Measurements from ENCODE around the gene OCA2. TPM values are rescaled to one million over a fixed set of nuclear protein-coding genes. Genes with fewer than 3 reads are reported as not detected.

The OCA2 gene
- total and polyA plus RNA-seq, 2 of the 13 experiments (the other 11 are each of a cell fraction or from before 2014, with no cell fraction given): 0.02 to 0.05 TPM

GRCh38 chr15:28105793-28106192 is 6.7 kb upstream of the OCA2 start (continued):
- TF ChIP-seq HNRNPL (IDR thresholded peaks at IDR 0.05; ENCODE audit: low read depth, low read length) (0 out of 2 replicates have a peak, but pooled peaks have one; percentile 43), MXI1 (IDR thresholded peaks at IDR 0.05; ENCODE audit: borderline replicate concordance, low read depth, low read length) (no peak), KDM2A (CRISPR knock-in tag; IDR thresholded peaks at IDR 0.05; ENCODE audit: borderline replicate concordance, low read depth) (no peak), DMTF1 (CRISPR knock-in tag; IDR thresholded peaks at IDR 0.05) (no peak)

GRCh38 chr15:28105224-28105791 is 6.2 kb upstream of the OCA2 start:
- TF ChIP-seq HOXA7 (CRISPR knock-in tag; IDR thresholded peaks at IDR 0.05) (no peak), ZNF646 (CRISPR knock-in tag; IDR thresholded peaks at IDR 0.05) (0 out of 2 replicates have a peak, but pooled peaks have one; percentile 5)
- POLR2A ChIA-PET: no interaction called here
- FAIRE-seq: no peak
- Histone ChIP-seq H3K36me3 (replicated peaks in 1 of 2; ENCODE audit: control insufficient read depth in 1 of 2, insufficient read depth in 2 of 2, low read length in 2 of 2) (no peaks in the 10 kb centered on the region), H3K9ac (ENCODE audit: insufficient read depth, low read depth, low read length) (no peak overlapping the region), H3K79me2 (ENCODE audit: insufficient read depth, low read length) (no peaks in the 10 kb centered on the region), H3K9me3 (ENCODE audit: low read length) (no peaks in the 10 kb centered on the region), H3K4me1 (ENCODE audit: insufficient read depth, low read length) (peaks cover 12% of the 10 kb centered on the region), H3K27ac (ENCODE audit: extremely low read length, insufficient read depth, low read length) (no peak overlapping the region), H3K27me3 (ENCODE audit: control insufficient read depth in 1 of 2, insufficient read depth in 2 of 2, low read length in 2 of 2) (peaks cover 8 to 48% of the 10 kb centered on the region in 2 experiments), H3K4me3 (replicated peaks in 1 of 3; ENCODE audit: insufficient read depth in 1 of 3, low read depth in 2 of 3, low read length in 3 of 3) (no peak overlapping the region), H3K4me2 (ENCODE audit: low read depth, low read length) (no peak overlapping the region), H2AFZ (ENCODE audit: low read length) (no peak overlapping the region), H4K20me1 (ENCODE audit: insufficient read depth, low read length) (no peaks in the 10 kb centered on the region)
- CTCF ChIA-PET (ENCODE audit: low intra/inter-chr PET ratio, low total read pairs): no interaction called here
- ATAC-seq: no peak
- intact Hi-C loops (cut with micrococcal nuclease; ENCODE audit: unreplicated experiment) (no loop called here), in situ Hi-C loops (cut with HindIII; ENCODE audit: extremely low pct_ligation_motif_present, low pct_unique_long_range_greater_than_20kb) (no loop called here)
- no peak for DNase-seq (ENCODE audit: low spot score)
- BruUV-seq (replicated peaks): no TSS peak
- 76% methylated on average over 9 of the region's 9 CpGs for WGBS (ENCODE audit: low lambda C conversion rate)

Data from HepG2 (cell line).